Measurements from ENCODE around the gene DNPEP. TPM values are rescaled to one million over a fixed set of nuclear protein-coding genes. Genes with fewer than 3 reads are reported as not detected.

Gene DNPEP
- total and polyA plus RNA-seq, 2 donors (not counting 3 experiments of a cell fraction or from before 2014, with no cell fraction given), result 40.4 to 77.5 TPM

DNA sequence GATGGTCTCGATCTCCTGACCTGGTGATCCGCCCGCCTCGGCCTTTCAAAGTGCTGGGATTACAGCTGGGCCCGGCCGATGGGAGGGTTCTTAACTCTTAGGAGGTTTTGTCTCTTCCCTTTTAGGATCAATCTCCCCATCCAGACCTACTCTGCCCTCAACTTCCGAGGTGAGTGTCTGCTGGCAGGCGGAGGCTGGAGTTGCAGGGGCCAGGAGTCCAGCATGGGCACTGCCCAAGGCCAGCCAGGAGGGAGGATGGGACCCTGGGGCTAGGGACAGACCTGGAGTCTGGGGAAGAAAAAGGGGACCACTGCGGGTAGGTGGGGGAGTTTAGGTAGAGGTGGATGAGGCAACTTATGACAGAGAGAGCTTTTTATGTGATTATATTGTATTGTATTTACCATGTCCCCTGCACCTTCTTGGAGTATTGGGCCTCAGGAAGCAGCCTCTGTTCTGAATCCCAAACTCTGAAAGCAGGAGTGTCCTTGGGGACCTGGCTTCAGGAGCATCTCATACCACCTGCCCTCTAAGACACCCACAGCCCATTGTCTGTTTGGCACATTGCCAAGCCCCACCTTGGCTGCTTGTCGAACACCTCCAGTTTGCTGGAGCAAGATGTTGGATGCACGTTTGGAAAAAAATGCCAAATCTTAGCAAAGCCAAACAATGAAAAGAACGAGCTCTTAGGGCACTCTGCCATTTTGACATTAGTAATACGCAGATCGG is 36.1 kb upstream of the DNPEP start:
- H4K20me1 ChIP-seq (replicated peaks; ENCODE audit: control insufficient read depth, extremely low read depth, insufficient read depth, low read length), result no peaks in the 10 kb centered on the region
- no TSS peak for BruUV-seq (replicated peaks)
- no peak overlapping the region for H3K27ac ChIP-seq (ENCODE audit: insufficient read depth, low read depth, low read length)
- FAIRE-seq, result no peak
- no peaks in the 10 kb centered on the region for H3K79me2 ChIP-seq (ENCODE audit: control insufficient read depth, insufficient read depth, low read length)
- DNase-seq (ENCODE audit: low read depth, low spot score), result no peak
- no peaks in the 10 kb centered on the region for H3K9me1 ChIP-seq (replicated peaks; ENCODE audit: control insufficient read depth, extremely low read depth, insufficient read depth, low read length)
- H3K4me3 ChIP-seq (replicated peaks in 1 of 3; ENCODE audit: insufficient read depth in 1 of 3, low read depth in 1 of 3, low read length in 3 of 3), result no peak overlapping the region
- no peak overlapping the region for H2AFZ ChIP-seq (ENCODE audit: low read depth, low read length)
- no peak overlapping the region for H3K9ac ChIP-seq (replicated peaks; ENCODE audit: extremely low read depth, insufficient read depth, low read length)
- POLR2A ChIA-PET, result no interaction called here
- H3K4me2 ChIP-seq (ENCODE audit: insufficient read depth, low read length), result no peak overlapping the region
- H3K27me3 ChIP-seq (ENCODE audit: control insufficient read depth in 2 of 2, insufficient read depth in 2 of 2, low read length in 2 of 2), result peaks cover 9 to 14% of the 10 kb centered on the region in 2 experiments
- H3K4me1 ChIP-seq (ENCODE audit: control insufficient read depth, extremely low read depth, insufficient read depth, low read length), result no peaks in the 10 kb centered on the region
- no peak for TF ChIP-seq GATA2 (IDR thresholded peaks at IDR 0.05; ENCODE audit: insufficient read depth, insufficient read length, low read depth, low read length)
- TF ChIP-seq FOS (IDR thresholded peaks at IDR 0.05; ENCODE audit: borderline replicate concordance, insufficient read depth, low read length), result no peak
- TF ChIP-seq EZH2 (IDR thresholded peaks at IDR 0.05; ENCODE audit: borderline replicate concordance, low read depth, low read length, severe bottlenecking), result no peak
- TF ChIP-seq MYC (IDR thresholded peaks at IDR 0.05; ENCODE audit: low read depth, low read length), result no peak
- no peak for TF ChIP-seq POLR2A (IDR thresholded peaks at IDR 0.05; ENCODE audit: low read depth, low read length)
- TF ChIP-seq, protein P1, sequence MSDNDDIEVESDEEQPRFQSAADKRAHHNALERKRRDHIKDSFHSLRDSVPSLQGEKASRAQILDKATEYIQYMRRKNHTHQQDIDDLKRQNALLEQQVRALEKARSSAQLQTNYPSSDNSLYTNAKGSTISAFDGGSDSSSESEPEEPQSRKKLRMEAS (IDR thresholded peaks at IDR 0.05; ENCODE audit: insufficient read depth, insufficient read length), result no peak
- no peak for TF ChIP-seq JUN (IDR thresholded peaks at IDR 0.05; ENCODE audit: borderline replicate concordance, insufficient read depth, insufficient read length, low read depth)
- TF ChIP-seq, protein P2, sequence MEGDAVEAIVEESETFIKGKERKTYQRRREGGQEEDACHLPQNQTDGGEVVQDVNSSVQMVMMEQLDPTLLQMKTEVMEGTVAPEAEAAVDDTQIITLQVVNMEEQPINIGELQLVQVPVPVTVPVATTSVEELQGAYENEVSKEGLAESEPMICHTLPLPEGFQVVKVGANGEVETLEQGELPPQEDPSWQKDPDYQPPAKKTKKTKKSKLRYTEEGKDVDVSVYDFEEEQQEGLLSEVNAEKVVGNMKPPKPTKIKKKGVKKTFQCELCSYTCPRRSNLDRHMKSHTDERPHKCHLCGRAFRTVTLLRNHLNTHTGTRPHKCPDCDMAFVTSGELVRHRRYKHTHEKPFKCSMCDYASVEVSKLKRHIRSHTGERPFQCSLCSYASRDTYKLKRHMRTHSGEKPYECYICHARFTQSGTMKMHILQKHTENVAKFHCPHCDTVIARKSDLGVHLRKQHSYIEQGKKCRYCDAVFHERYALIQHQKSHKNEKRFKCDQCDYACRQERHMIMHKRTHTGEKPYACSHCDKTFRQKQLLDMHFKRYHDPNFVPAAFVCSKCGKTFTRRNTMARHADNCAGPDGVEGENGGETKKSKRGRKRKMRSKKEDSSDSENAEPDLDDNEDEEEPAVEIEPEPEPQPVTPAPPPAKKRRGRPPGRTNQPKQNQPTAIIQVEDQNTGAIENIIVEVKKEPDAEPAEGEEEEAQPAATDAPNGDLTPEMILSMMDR (IDR thresholded peaks at IDR 0.05; ENCODE audit: extremely low read depth in 1 of 2, insufficient read depth in 1 of 2, low read depth in 1 of 2, low read length in 2 of 2), result no peak
- no peak for TF ChIP-seq POLR2AphosphoS5 (IDR thresholded peaks at IDR 0.05; ENCODE audit: insufficient read depth, low read depth, low read length)
- dilution Hi-C loops (cut with MboI; ENCODE audit: extremely low pct_ligation_motif_present, low sequenced_read_pairs) (no loop called here), intact Hi-C loops (cut with micrococcal nuclease) (no loop called here)
- no peaks in the 10 kb centered on the region for H3K9me3 ChIP-seq (replicated peaks; ENCODE audit: control insufficient read depth, insufficient read depth, low read length)
- no peaks in the 10 kb centered on the region for H3K36me3 ChIP-seq (ENCODE audit: control insufficient read depth in 2 of 2, extremely low read depth in 1 of 2, insufficient read depth in 2 of 2, low read length in 2 of 2)
- CTCF ChIA-PET, result interaction anchor here (1.4 to 1.7 kb wide), 2 partner anchors 10 to 106 kb away, joined by 3 to 9 read pairs; no protein-coding TSS in a partner anchor
